Right kidney (tissue), 1 donor: Measurements from ENCODE around the gene BCL11A.

Experiments used
- DNase-seq: peaks from one replicate; pipeline ENCODE4 v3.0.0-alpha.2; 2016

The BCL11A gene

DNA sequence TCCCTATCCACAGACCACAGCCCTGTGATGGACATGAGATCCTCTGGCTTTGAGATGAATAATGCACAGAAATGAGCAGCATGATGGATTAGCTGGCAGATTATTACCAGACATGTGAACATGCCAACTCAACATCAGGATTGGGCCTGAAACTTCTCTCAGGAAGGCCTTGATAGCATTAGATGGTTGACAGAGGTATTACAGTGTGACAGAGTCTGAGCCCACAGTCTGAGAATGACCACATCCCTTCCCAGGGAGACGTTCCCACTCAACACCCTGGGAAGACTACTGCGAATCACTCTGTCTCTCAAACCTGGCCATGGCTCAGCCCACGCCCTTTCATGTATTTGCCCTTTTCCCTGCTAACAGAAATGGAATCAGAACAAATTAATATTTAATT, 66.9 kb downstream of the BCL11A start:
- DNase-seq, result no peak

DNA sequence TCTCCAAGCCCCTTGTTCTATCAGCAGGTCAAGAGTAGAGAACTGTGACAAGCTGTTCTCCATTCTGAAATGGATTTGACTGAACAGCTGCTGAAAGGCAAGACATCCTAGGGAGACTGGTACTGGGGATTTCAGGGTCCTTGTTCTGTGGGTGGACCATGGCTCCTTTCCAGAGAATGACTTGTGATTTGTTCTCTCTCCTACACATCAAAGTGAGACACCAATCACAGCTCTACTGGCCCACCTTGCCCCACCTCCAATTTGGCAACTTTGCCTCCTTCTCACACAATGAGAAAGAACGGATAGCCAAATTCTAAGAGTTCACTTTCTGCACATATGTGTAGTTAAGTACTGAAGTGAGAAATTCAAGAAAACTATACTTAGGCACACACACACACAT, 67.4 kb downstream of the BCL11A start:
- no peak for DNase-seq

DNA sequence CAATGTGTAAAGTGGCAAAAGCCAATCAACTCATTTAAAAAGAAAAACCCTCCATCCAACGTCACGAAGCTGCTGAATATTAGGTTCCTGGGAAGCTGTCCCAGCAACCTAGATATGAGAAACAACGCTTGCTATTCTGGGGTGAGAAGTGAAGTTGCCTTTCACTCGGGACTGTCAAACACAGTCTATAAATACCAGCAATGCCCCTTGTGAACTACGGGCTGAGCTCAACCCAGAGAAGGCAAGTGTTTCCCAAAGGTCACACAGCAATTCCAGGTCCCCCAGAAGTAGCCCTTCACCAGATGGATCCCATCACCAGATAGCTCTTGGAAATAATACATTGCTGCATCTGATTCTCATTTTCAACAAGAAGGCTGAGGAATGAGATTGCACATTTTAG, 67.9 kb downstream of the BCL11A start:
- DNase-seq, result no peak

DNA sequence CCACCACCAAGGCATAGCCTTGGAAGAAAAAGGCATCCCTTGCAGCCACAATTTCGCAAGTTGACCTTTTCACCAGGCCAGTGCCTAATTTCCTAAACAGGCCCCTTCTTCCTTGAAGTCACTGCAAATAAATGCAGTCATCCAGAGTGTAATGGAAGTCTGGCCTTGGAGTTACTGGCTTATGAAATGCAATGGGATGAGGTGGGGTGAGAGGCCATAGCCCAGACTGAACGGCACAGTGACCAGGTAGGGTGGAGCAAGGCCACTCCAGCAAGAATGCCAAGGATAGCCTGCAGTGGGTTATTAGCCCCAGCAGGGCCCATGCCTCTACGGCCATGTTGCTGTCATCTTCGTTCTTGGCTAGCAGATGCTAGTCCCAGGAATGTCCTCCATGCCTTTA, 68.4 kb downstream of the BCL11A start:
- no peak for DNase-seq

DNA sequence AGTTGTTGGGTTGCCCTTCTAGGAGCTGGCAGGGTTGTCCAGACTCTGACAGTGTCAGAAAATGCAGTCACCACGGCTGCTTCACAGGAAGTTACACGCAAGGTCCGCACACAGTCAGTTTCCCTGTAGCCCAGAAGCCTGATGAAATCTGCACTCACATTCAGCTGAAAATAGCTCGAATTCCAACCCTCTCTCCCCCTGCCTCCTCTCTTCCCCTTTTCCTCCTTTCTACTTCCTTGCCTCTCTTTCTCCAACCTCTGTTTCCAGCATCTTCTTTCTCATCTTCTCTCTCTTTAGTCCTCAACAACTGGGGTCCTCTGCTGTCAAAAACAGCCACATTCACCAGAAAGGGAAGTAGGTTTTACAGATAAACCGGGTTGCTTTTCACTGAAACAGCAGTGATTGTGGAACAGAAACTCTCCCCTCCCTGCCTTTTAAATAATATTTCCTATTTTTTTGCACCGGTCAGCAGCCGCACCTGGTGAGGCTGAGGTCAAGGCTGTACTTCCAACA, 69.3 kb downstream of the BCL11A start:
- DNase-seq, result no peak

DNA sequence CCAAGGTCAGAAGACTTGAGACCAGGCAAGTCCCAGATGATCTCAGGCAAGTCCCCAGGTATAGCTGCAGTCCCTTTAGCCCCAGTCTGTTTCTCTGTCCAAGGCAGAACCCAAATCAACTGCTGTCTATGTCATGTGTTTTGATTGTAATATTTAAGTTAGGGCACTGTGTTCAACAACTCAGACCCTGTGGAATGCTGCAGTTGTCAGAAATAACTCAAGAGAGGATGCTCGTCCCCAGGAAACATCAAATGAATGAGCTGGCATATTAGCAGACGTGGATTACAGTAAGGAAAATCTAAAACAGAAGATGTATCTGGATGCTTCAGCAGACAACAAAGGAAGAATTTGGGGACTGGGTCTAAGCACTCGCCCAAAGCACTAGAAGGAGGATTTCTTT, 70.1 kb downstream of the BCL11A start:
- no peak for DNase-seq

DNA sequence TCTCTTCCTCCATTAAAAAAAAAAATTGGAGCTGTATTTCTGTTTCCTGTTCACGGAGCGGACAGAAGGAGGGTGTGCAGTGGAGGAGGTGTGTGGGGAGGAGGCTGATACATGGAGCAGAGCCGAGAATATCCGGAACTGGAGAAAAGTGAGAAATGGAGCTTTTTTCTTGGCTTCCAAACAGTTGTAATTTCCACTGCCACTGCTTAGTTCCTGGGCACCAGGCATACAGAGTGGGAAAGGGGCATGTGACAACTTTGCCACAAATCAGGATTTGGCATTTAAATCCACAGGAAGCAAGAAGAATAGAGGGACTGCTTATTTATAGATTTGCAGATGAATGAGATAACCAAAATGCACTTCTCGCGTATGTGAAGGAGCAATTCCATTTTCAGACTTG, 71.2 kb downstream of the BCL11A start:
- DNase-seq, result no peak

DNA sequence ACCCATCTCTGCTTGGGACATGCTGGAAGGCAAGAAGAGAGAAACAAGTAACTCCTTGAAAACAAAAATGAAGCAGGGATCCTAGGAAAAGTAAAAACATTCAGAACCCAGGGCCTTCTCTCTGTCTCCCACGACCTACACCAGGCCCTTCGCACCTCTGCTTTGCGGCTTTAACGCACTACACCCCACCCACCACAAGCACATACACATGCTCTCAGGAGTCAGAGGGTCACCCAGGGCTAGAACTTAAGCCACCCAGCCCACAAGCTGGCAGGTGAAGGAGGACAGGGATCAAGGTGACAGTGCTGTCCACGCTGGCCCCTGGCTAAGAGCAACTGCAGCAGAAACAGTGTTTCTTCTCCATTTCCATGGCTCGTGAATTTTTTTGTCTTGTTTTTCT, 72.2 kb downstream of the BCL11A start:
- no peak for DNase-seq

DNA sequence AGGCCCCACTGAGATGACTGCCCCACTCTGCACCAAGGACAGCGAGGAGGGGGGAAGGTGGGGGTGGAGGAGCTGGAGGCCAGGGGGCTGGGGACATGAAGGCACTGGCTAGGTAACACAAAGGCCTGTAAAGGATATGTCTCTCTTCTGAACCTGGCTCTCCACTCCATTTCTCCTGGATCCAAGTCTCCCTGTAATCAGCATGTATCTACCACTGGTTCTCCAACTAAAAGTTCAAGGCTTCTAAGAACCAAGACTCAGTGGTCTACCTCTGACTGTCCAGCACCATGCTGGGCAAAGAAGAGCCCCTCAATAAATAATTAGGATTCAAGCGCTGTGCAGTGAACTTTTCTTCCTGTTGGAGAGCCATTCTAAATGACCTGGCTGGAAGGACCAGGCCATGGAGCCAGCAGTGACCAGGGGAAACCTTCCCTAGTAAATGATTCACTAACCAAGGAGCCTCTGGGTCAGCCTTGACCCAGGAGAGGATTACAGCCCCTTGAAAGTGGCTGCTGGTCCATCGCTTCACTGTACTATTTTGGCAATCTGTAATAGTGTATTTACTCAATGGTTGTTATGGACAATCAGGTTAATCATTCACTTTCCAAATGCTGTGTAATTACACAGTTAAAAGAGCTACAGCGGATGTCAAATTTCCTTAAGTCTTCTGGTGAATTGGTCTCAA, 73.2 kb downstream of the BCL11A start:
- no peak for DNase-seq

DNA sequence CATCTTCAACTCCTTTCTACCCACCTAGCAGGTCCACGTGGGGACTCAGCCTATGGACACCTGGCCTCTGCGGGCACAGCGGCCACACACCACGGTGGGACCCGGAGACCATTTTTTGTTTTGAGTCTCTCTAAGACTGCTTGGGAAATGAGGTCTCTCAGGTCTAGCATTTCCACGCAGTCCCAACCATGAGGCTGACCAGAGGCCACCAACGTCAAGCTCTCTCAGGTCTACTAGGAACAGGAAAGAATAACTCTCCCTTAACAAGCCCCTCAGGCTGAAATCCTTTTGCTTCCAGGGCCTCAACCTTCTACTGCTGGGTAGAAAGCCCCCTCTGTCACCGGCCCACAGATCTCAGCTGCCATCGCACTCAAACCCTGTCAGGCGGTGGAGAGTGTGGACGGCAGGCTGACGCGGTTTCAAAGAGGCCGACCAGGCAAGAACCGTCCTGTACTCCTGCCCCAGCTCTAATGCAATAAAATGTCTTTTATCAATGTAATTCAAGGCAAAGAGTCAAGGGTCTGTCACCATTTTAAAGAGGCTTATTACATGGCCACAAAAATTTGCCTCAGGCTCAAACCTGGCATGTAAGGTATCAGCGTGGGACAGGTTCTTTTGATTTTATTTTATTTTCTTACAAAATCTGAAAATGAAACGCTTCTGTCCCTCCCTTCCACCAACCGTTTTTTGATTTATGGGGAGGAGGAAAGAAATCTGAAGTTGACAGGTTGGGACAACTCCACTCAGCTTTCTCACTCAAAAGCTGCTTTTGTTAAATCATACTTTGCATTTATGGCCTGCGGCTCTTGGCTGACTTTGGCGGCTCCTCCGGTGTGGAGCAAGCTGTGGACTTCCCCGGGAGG, 74.0 kb downstream of the BCL11A start:
- DNase-seq, result no peak

DNA sequence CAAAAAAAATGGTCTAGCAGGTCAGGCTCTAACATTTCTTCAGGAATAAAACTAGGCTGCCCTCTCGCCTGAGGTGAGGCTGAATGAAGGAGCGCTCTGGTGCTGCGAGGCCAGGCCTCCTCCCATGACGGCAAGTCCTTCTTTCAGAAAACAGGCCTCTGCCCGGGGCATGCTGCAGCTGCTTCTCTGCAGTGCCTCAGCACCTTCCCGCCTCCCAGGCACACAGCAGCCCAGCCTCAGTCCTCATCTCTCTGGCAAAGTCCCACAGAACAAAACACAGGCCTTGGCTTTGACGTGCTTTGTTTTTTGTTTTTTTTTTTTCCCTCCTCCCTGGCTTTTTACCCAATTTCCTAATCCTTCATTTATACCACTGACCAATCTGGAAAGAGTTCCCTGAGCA, 74.8 kb downstream of the BCL11A start:
- no peak for DNase-seq

DNA sequence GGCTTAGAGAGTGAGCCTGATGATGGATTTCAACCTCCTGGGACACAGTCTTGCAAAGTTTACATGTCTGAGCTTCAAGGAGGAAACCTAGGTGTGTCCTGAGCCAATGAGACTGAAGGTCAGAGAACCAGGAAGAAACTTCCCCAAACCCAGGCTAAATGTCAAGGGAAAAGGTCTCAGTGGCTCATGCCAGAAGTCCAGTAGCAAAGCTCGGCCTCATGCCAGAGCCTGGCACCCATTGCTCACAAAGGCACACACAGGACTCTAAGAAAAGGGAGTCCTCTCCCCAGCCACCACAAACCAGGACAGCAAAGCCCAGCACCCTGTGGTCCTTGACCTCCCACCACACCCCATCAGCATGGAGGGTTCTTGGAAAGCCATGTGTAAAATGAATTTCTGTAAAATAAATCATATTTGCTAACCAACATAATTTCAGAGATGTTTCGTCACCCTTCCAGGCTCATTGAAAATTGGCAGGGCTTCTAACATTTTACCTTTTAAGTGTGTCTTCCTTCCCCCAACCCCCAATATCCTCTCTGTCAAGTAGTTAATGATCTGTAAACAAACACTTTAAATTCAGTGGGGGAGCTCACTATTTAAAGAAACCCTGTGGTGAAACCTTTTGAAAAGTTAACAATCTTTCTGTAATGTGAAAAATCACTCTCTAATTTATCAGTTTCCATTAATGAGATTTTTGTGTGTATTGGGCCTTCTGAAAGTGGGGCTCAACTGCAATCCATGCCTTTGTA, 77.1 kb downstream of the BCL11A start:
- DNase-seq, result no peak

DNA sequence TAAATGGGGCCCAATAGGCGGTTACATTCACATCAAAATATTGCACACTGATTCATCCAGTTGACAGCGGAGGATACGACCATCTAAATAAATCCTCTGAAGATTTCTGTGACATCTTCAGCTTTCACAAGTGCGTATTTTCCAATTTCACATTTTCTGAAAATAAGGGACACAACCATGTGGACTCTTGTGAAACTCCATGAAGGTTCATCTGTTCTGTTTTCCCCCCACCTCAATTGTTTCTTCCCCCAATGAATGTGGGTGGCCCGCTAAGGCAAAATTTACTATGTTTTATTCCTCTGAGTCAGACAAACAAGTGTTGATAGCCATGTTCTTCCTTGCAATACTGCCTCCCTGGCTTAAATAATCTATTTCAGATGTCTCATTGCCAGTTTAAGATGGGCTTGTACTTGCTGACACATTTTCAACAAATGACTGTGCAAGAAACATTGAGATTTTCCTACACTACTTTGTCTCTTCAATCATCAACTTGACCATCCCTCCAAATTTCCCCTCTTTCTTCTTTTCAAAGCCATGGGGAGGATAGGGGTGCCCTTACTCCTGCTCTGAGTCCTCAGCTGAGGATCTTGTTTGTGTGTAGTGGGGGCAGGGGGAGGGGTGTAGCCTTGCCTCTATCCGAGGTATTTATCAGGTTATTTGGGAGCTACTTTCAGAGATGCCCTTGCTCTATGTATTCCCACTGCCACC, 78.2 kb downstream of the BCL11A start:
- no peak for DNase-seq

DNA sequence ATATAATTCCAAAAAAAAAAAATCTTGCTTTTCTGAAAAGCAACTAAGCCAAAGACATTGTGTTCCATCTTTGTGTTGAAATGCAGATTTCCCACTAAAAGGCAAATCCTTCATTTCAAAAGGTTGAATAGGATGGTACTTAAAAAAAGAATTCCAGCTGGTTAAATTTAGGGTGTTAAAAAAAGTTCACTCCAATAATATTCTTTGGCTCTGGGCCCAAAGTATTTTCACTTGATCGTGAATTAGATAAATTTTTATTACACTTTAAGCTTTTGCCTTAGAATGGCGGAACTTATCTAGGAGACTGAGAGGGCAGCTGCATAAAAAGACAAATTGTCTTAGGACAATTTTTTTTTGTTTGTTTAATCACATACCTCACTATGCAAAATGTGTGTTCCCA, 79.2 kb downstream of the BCL11A start:
- no peak for DNase-seq

DNA sequence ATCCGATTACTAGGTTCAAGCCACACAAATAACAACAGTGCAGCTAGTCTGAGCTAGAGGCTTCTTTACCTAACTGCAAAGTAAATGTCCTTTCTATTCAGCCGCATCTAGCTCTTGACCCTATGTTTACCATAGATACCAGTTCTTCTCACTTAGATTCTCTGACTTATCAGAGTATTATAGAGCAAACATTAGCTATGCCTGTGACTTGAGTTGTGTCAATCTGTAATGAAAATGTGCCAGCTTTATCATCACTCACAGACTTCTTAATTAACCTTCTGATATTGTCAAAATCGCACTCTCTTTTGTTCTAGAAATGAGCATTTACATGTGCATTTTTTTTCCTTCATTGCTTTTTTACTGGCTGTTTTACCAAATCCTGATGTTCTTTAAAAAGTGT, 79.9 kb downstream of the BCL11A start:
- no peak for DNase-seq

DNA sequence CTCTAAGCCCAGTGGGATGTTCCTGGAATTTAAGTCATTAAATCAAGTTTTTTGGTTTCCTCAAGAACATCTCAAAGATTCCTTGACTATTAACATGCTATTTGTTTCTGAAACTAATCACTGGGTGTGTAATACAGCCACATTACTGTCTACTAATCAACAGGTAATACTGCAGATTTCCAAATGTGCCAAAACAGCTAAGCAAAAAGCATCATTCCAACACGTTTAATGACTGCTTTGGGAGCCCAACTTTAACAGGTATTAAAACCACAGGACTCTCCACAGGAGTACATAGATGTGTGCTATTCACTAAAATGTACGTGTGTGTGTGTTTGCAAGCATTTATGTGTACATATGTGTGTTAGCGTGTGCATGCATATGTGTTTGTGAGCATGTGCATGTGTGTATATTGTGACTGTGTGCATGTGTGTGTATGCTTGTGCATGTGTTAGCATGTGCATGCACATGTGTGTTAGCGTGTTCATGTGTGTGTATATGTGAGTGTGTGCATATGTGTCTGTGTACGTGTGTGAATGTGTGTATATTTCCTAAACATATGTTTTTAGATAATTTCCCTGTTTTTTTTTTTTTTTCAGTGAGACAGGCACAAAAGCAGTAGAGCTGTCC, 80.7 kb downstream of the BCL11A start:
- DNase-seq, result no peak

DNA sequence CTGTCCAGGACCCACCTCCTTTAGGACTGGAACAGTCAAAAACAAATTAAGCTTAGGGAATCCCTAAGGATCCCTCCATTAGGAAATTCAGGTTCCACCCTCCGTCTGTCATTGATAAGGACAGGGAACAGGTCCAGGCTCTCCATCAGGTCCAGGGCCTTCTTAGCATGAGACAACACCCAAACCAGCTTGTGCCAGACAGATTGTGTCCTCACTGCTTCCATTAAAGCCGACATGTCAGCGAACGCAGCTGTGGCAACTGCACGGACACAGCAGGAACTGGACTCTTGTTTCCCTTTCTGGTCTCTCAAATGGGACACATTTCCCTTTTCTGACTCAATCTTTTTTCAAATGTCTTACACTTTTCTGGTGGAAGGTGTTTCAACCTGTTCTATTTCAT, 81.4 kb downstream of the BCL11A start:
- DNase-seq, result no peak

DNA sequence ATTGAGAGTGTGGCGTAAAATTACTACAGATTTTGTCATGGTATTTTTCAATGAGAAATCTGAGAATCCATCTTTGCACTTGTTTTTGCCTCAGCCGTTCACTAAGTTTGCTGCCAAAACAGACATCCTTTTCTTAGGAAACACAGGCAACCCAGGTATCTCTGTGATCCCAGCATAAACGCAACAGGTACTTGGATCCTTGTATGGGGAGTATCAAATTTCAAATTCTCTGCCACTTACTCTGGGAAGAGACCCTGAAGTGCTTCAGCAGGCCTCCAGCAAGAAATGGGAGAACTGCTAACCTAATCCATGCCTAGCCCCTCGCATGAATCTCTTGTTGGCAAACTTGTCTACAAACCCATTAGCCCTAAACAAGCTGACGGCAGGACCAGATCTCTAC, 83.1 kb downstream of the BCL11A start:
- no peak for DNase-seq

DNA sequence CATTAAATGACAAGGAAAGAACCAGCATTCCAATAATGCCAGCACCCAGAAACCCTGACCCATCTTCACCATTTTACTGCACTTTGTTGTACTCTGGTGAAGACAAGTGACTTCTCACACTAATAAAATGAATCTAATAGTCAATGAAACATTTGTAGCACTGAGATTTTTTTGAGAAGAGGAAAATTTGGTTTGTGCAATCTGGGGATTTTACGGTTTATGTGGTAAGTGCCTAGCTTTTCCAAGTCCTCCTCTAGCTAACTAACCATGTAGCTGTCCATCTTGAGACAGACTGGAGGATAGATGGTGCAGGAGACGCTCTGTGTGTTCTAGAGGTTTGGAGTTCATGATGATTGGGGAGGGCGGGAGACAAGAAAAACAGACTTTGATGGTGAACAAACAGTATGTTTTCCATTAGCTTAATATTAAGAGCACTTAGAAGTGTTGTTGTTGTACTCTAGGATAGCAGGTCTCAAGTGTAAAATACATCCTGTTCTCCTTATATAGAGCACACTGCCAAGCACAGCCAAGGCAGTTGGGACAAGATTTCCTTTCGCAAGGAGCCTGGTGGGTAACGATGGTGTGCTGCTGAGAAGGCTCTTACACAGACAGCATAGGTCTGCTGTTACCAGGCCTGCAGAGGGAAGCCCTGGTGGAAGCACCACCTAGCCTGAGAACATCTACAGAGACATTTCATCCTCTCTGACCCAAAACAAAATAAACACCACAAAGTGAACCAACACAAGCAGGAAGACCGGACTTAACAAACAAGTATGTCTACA, 83.7 kb downstream of the BCL11A start:
- DNase-seq, result no peak

DNA sequence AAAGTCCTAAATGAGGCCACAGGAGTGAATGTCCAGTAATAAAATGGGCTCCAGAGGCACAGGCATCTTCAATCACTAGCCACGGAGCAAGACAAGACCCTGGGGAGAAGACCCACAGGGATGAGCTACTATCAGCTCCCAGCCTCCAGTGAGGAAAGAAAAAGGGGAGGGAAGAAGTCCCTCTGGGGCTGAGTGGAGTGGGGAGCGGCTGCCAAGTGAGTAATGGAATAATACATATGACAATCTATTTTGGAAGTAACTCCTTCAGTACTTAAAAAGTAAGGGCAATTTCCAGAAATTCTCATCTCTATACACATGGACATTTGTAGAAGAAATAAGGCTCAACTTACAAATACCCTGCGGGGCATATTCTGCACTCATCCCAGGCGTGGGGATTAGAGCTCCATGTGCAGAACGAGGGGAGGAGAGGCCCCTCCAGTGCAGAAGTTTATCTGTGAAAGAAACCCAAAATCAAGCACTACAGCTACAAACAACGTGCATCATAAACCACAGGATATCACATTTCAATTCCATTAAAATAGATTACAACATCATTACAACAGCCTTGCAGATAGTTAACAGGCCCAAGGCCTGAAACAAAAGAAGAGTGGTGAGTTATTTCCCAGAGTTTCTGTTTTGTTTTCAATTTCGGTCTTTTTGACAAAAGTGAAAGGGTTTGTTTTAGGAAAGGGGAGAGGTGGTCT, 84.9 kb downstream of the BCL11A start:
- DNase-seq, result no peak
